ENCODE data around the gene PDE1A.

PDE1A gene

GRCh38 chr2:182300608-182301007, 126.2 kb downstream of the PDE1A start:
- H3K27me3 ChIP-seq (ENCODE audit: control insufficient read depth, low read length): no peaks in the 10 kb centered on the region
- H3K79me2 ChIP-seq (ENCODE audit: control insufficient read depth, low read length): no peaks in the 10 kb centered on the region
- no peak overlapping the region for H3K27ac ChIP-seq (ENCODE audit: low read depth, low read length)
- no peaks in the 10 kb centered on the region for H3K9me3 ChIP-seq (ENCODE audit: control insufficient read depth, insufficient read depth, low read length)
- no peaks in the 10 kb centered on the region for H4K20me1 ChIP-seq (ENCODE audit: control insufficient read depth, insufficient read depth, low read depth, low read length)
- H3K9me2 ChIP-seq (replicated peaks; ENCODE audit: control insufficient read depth, low read length): no peaks in the 10 kb centered on the region
- no peak overlapping the region for H3K4me2 ChIP-seq (ENCODE audit: low read length)
- H3K4me1 ChIP-seq (ENCODE audit: control insufficient read depth, low read length): no peaks in the 10 kb centered on the region
- H3K4me3 ChIP-seq (ENCODE audit: low read length): no peak overlapping the region
- TF ChIP-seq EZH2phosphoT487 (IDR thresholded peaks at IDR 0.05; ENCODE audit: borderline replicate concordance, low read length) (no peak), CTCF (IDR thresholded peaks at IDR 0.05; ENCODE audit: low read depth, low read length, poor library complexity, severe bottlenecking) (no peak)
- H3F3A ChIP-seq (ENCODE audit: control insufficient read depth, insufficient read depth): no peaks in the 10 kb centered on the region
- H3K36me3 ChIP-seq (ENCODE audit: control insufficient read depth, low read length): no peaks in the 10 kb centered on the region

- no peaks in the 10 kb centered on the region for H3K9me2 ChIP-seq (replicated peaks; ENCODE audit: control insufficient read depth, low read length)
- H3K9me3 ChIP-seq (ENCODE audit: control insufficient read depth, insufficient read depth, low read length): no peaks in the 10 kb centered on the region
- no peaks in the 10 kb centered on the region for H4K20me1 ChIP-seq (ENCODE audit: control insufficient read depth, insufficient read depth, low read depth, low read length)
- H3F3A ChIP-seq (ENCODE audit: control insufficient read depth, insufficient read depth): no peaks in the 10 kb centered on the region
- no peak overlapping the region for H3K4me2 ChIP-seq (ENCODE audit: low read length)
- H3K36me3 ChIP-seq (ENCODE audit: control insufficient read depth, low read length): no peaks in the 10 kb centered on the region
- H3K27me3 ChIP-seq (ENCODE audit: control insufficient read depth, low read length): no peaks in the 10 kb centered on the region
- no peak for TF ChIP-seq CTCF (IDR thresholded peaks at IDR 0.05; ENCODE audit: low read depth, low read length, poor library complexity, severe bottlenecking)
- no peak for TF ChIP-seq EZH2phosphoT487 (IDR thresholded peaks at IDR 0.05; ENCODE audit: borderline replicate concordance, low read length)
- no peak overlapping the region for H3K27ac ChIP-seq (ENCODE audit: low read depth, low read length)
- no peaks in the 10 kb centered on the region for H3K4me1 ChIP-seq (ENCODE audit: control insufficient read depth, low read length)
- H3K79me2 ChIP-seq (ENCODE audit: control insufficient read depth, low read length): no peaks in the 10 kb centered on the region
- H3K4me3 ChIP-seq (ENCODE audit: low read length): no peak overlapping the region
Observed at GRCh38 chr2:182299632-182300031, 127.2 kb downstream of the PDE1A start.

- Histone ChIP-seq H3F3A (ENCODE audit: control insufficient read depth, insufficient read depth) (no peaks in the 10 kb centered on the region), H3K4me1 (ENCODE audit: control insufficient read depth, low read length) (no peaks in the 10 kb centered on the region), H3K4me2 (ENCODE audit: low read length) (no peak overlapping the region), H4K20me1 (ENCODE audit: control insufficient read depth, insufficient read depth, low read depth, low read length) (no peaks in the 10 kb centered on the region), H3K27ac (ENCODE audit: low read depth, low read length) (no peak overlapping the region), H3K4me3 (ENCODE audit: low read length) (no peak overlapping the region), H3K79me2 (ENCODE audit: control insufficient read depth, low read length) (no peaks in the 10 kb centered on the region), H3K9me3 (ENCODE audit: control insufficient read depth, insufficient read depth, low read length) (no peaks in the 10 kb centered on the region), H3K27me3 (ENCODE audit: control insufficient read depth, low read length) (no peaks in the 10 kb centered on the region), H3K36me3 (ENCODE audit: control insufficient read depth, low read length) (no peaks in the 10 kb centered on the region), H3K9me2 (replicated peaks; ENCODE audit: control insufficient read depth, low read length) (no peaks in the 10 kb centered on the region)
- TF ChIP-seq CTCF (IDR thresholded peaks at IDR 0.05; ENCODE audit: low read depth, low read length, poor library complexity, severe bottlenecking) (no peak), EZH2phosphoT487 (IDR thresholded peaks at IDR 0.05; ENCODE audit: borderline replicate concordance, low read length) (no peak)
Observed at GRCh38 chr2:182298456-182298855, 128.4 kb downstream of the PDE1A start.

GRCh38 chr2:182291296-182291695, 135.5 kb downstream of the PDE1A start:
- Histone ChIP-seq H3K9me2 (replicated peaks; ENCODE audit: control insufficient read depth, low read length) (no peaks in the 10 kb centered on the region), H3F3A (ENCODE audit: control insufficient read depth, insufficient read depth) (no peaks in the 10 kb centered on the region), H3K27me3 (ENCODE audit: control insufficient read depth, low read length) (peaks cover 2% of the 10 kb centered on the region; the same call in 1 of the 2 replicates), H3K9me3 (ENCODE audit: control insufficient read depth, insufficient read depth, low read length) (no peaks in the 10 kb centered on the region), H4K20me1 (ENCODE audit: control insufficient read depth, insufficient read depth, low read depth, low read length) (no peaks in the 10 kb centered on the region), H3K27ac (ENCODE audit: low read depth, low read length) (no peak overlapping the region), H3K4me3 (ENCODE audit: low read length) (no peak overlapping the region), H3K4me1 (ENCODE audit: control insufficient read depth, low read length) (no peaks in the 10 kb centered on the region), H3K36me3 (ENCODE audit: control insufficient read depth, low read length) (no peaks in the 10 kb centered on the region), H3K79me2 (ENCODE audit: control insufficient read depth, low read length) (no peaks in the 10 kb centered on the region), H3K4me2 (ENCODE audit: low read length) (no peak overlapping the region)
- no peak for TF ChIP-seq CTCF (IDR thresholded peaks at IDR 0.05; ENCODE audit: low read depth, low read length, poor library complexity, severe bottlenecking)
- no peak for TF ChIP-seq EZH2phosphoT487 (IDR thresholded peaks at IDR 0.05; ENCODE audit: borderline replicate concordance, low read length)

All from DOHH2 (cell line).